HUES48 (cell line): ENCODE data around the gene SUSD3.

Experiments used
- H3K27ac ChIP-seq: one replicate; pipeline ENCODE4 v1.7.0; 2013; ENCODE audit warnings: low read depth, low read length, inconsistent platforms
- H3K27me3 ChIP-seq: 2 replicates; pipeline ENCODE4 v1.6.1; 2013; ENCODE audit warnings: mild to moderate bottlenecking, low read length; ENCODE audit not compliant: control insufficient read depth, insufficient read depth
- H3K36me3 ChIP-seq: 2 replicates; pipeline ENCODE4 v1.6.1; 2013; ENCODE audit warnings: low read length; ENCODE audit not compliant: control insufficient read depth, insufficient read depth
- H3K4me1 ChIP-seq: 2 replicates; pipeline ENCODE4 v1.6.1; 2013; ENCODE audit warnings: mild to moderate bottlenecking, low read length; ENCODE audit not compliant: control insufficient read depth, insufficient read depth
- H3K4me3 ChIP-seq: 2 replicates; pipeline ENCODE4 v1.5.1; 2013; ENCODE audit warnings: mild to moderate bottlenecking, low read depth, low read length
- H3K9ac ChIP-seq: 2 replicates; pipeline ENCODE4 v1.6.1; 2013; ENCODE audit warnings: mild to moderate bottlenecking, low read depth, low read length, moderate library complexity
- H3K9me3 ChIP-seq: 2 replicates; pipeline ENCODE4 v1.6.1; 2013; ENCODE audit warnings: low read length; ENCODE audit not compliant: control insufficient read depth, insufficient read depth

SUSD3 gene

DNA sequence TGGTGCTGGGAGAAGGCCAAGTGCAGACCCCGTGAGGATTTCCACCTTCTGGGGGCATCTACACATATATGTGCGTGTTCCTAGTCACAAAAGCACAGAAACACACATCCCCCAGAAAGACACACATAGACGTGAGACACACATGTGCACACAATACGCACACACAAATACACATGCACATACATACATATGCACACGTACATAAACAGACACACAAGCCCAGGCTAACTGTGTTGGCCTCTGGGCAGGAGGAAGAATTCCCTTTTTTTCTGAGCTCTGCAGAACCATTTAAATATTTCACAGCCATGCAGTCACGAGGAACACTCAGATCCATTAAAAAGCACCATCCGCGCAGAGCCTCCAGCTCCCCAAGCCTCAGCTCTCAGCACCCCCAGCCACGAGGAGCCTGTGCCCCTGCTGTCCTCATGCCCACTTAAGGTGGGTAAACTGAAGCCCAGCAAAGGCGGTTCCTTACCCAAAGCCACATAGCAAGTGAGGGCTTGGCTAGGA lies 70.3 kb downstream of the SUSD3 start:
- Histone ChIP-seq H3K36me3 (peaks cover 10% of the 10 kb centered on the region), H3K4me3 (no peak overlapping the region), H3K4me1 (peaks cover 20% of the 10 kb centered on the region), H3K9me3 (no peaks in the 10 kb centered on the region), H3K9ac (no peak overlapping the region), H3K27ac (no peak overlapping the region), H3K27me3 (no peaks in the 10 kb centered on the region)

DNA sequence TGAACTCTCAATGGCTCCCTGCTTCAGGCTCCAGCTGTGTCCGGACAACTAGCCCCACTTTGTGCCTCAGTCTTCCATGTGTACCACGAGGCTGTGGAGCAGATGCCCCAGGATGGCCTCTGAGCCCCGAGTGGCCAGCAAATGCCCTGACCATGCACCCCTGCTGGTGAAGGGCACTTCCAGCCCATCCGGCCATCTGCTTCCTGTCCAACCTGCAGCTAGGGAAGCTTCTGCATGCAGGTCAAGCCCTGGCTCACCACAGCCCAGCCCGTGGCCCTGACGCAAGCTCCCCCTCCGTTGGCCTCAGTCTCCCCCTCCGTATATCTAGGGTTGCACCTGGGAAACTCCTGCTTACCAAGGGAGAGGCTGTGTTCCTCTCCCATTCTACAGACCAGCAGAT lies 70.8 kb downstream of the SUSD3 start:
- Histone ChIP-seq H3K9ac (no peak overlapping the region), H3K4me3 (no peak overlapping the region), H3K27ac (no peak overlapping the region), H3K9me3 (no peaks in the 10 kb centered on the region), H3K27me3 (no peaks in the 10 kb centered on the region; the same call in 1 of the 2 replicates), H3K36me3 (peaks cover 10% of the 10 kb centered on the region), H3K4me1 (peaks cover 20% of the 10 kb centered on the region)

DNA sequence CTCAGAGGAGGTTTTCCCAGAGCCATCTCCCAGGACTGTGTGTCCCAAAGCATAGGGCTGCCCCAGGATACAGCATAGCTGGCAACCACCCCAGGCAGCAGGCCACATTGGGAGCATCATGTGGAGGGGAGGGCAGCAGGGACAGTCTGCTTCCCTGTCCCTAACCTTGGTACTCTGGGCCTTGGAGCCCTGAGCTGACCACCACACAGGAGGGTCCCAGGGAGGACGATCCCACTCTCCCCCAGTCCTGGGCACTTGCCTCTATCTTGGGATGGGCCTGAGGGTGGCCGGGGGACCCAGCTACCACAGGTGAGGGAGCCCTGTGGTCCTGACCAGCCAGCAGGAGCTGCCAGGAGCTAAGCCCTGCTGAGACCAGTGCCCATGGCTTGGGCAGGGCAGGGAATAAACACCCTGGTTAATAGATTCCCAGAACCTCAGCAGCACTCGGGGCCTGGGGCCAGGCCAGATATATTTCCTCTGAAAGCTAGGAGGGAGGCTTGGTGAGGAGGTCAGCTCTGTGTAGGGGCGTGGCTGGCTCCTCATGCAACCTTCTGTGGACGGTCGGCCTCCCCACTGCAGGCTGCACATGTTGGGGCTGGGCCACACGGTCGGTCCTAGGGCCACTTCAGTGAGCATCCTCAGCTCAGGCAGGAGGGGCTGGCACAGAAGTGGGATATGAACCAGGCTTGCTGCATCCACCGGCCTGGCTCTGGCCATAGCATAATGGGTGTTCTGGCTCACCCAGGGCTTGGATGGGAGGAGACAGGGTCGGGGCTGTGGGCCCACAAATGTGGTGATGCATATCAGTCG lies 71.4 kb downstream of the SUSD3 start:
- Histone ChIP-seq H3K9ac (no peak overlapping the region), H3K27ac (no peak overlapping the region), H3K9me3 (no peaks in the 10 kb centered on the region), H3K4me1 (peaks cover 24% of the 10 kb centered on the region), H3K36me3 (peaks cover 6% of the 10 kb centered on the region; the same call in 1 of the 2 replicates), H3K4me3 (no peak overlapping the region), H3K27me3 (peaks cover 6% of the 10 kb centered on the region)

DNA sequence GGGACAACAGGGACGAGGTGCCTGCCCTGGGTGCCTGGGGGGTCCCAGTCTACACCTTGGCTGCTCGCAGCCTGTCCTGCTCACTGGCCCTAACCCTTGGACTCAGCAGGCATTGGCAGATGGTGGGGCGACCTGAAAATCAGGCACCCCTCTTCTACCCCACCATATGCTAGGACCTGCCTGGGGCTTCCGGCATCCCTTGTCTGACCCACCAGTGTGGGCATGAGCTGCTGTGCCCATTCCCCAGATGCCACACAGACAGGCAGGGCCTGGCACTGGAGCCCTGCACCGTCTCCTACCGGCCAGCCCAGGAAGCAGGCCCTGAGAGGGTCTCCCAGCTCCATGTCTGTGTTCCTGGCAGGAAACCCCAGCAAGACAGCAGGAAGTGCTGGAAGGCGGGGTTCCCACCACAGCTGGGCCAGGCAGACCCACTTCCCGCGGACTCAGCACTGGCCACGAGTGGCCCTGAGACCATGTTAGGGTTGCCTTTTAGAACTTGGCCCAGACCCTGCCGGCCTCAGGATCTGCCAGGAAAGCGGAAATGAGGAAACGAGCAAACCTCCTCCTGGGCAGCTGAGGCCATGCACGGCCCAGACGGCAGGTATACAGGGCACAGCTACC lies 72.5 kb downstream of the SUSD3 start:
- Histone ChIP-seq H3K27me3 (peaks cover 13% of the 10 kb centered on the region), H3K4me3 (no peak overlapping the region), H3K27ac (no peak overlapping the region), H3K4me1 (peaks cover 25% of the 10 kb centered on the region), H3K36me3 (no peaks in the 10 kb centered on the region), H3K9me3 (no peaks in the 10 kb centered on the region), H3K9ac (no peak overlapping the region)

DNA sequence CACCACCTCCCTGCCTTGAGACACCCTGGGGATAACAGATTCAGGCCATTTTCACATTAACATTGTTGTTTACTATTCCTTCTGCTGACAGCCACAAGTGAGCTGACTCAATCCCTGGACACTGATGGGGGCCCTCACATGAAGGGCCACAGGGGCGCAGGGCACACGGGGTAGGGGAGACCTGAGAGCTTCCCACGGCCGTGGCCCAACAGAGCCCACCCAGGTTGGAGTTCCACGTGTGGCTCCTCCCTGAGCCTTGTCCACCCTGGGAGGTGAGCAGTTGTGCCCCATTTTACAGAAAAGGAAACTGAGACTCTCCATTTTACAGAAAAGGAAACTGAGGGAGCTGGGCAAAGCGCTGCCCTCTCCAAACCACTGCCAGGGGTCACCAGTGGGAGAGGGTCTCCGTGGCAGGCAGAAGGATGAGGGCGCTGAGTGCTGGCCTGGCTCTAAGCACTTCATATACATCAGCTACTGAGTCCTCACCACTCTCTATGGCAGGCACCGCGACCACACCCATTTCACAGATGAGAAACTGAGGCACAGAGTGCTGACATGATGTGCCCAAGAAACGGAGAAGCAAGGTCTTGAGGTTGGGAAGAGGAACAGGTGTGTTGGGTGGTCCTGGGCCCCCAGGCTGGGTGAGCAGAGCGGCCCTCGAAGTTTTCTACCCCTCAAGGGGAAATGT lies 73.2 kb downstream of the SUSD3 start:
- no peaks in the 10 kb centered on the region for H3K36me3 ChIP-seq
- no peak overlapping the region for H3K27ac ChIP-seq
- H3K9ac ChIP-seq: no peak overlapping the region

DNA sequence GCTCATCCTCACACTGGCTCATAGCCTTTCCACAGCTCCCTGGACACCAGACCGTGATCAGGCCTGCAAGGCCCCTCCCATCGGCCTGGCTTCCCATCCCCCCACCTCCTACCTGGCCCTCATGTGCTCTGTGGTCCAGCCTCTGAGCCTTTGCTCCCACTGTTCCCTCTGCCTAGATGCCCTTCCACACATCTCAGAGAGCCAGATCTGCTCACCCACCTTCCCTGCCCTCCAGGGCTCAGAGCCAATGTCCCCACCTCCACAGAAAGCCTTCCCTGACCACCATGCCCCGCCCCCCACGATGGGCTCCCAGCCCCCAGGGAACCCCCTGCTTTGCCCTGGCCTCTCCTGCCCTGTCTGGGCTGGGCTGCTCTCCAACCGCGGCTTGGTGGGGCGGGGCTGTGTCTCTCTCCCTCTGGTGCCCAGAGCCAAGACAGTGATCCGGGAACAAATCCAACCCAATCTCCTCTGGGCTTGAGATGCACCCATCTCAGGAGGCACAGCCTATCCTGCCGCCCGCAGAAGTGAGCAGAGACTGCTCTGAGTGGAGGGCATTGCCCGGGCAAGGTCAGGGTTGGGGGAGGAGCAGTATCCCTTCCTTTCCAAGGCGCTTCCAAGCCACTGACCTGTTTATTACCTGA lies 73.9 kb downstream of the SUSD3 start:
- Histone ChIP-seq H3K9ac (no peak overlapping the region), H3K9me3 (no peaks in the 10 kb centered on the region), H3K4me1 (peaks cover 16% of the 10 kb centered on the region), H3K27ac (no peak overlapping the region), H3K36me3 (no peaks in the 10 kb centered on the region), H3K27me3 (peaks cover 13% of the 10 kb centered on the region), H3K4me3 (no peak overlapping the region)

More for the DNA sequence above, 73.2 kb downstream of the SUSD3 start:
- Histone ChIP-seq H3K9me3 (no peaks in the 10 kb centered on the region), H3K4me1 (peaks cover 23% of the 10 kb centered on the region), H3K4me3 (no peak overlapping the region), H3K27me3 (peaks cover 13% of the 10 kb centered on the region)

DNA sequence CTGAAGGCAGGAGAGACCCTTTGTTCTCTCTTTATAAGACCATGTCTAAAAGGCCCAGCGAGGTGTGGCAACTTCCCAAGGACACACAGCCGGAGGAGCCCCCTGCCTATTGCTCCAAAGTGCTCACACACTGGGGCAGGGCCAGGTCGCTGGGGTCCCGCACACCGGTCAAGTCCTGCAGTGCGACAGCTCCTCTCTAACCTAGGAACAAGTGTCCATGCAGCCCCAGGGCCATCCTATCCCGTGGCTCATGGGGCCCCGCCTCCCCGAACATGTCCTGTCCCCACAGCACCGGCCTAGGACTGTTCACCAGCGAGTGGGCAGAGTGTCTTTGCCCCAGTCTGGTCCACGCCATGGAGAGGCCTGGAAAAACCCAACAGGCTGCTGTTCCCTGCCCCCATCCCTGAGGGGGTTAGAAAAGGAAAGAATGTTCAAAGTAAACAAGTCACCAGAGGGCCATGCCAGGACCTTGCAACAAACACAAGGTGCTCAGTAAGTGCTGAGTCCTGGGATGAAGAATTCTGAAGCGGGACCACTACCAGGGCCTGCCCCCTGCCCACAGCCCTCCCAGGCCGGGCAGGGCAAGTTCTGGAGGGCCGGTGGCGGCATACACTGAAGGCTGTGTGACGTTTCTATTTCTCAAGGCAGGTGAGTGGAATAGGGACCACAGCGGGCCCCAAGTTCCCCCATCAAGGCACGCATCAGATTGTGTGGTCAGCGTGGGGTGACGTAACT lies 74.6 kb downstream of the SUSD3 start:
- Histone ChIP-seq H3K9me3 (no peaks in the 10 kb centered on the region), H3K4me3 (peak overlapping the region; percentile 86), H3K27ac (peak overlapping the region; percentile 66), H3K4me1 (peaks cover 15% of the 10 kb centered on the region), H3K36me3 (no peaks in the 10 kb centered on the region), H3K27me3 (peaks cover 13% of the 10 kb centered on the region), H3K9ac (peak overlapping the region; percentile 67; the same call in 1 of the 2 replicates)

DNA sequence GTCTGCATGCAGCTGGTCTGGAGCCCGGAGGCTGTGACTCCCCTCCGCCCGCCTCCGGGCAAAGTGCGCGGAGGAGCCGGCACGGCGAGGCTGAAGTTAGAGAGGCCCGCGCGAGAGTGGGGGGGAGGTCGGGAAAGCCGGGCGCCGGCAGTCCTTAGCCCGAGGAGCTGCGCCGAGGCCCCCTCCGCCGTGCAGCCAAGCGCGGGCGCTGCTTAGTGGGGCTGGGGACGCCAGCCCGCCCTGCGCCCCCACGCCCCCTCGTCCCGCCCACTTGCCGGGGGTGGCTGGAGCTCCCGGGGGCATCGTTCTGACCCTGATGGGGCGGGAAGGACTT lies 75.1 kb downstream of the SUSD3 start:
- H3K9ac ChIP-seq: peak overlapping the region; percentile 67; the same call in 1 of the 2 replicates
- H3K4me1 ChIP-seq: peaks cover 15% of the 10 kb centered on the region
- H3K27ac ChIP-seq: peak overlapping the region; percentile 66
- peaks cover 13% of the 10 kb centered on the region for H3K27me3 ChIP-seq
- no peaks in the 10 kb centered on the region for H3K36me3 ChIP-seq
- peak overlapping the region; percentile 86 for H3K4me3 ChIP-seq
- H3K9me3 ChIP-seq: no peaks in the 10 kb centered on the region

DNA sequence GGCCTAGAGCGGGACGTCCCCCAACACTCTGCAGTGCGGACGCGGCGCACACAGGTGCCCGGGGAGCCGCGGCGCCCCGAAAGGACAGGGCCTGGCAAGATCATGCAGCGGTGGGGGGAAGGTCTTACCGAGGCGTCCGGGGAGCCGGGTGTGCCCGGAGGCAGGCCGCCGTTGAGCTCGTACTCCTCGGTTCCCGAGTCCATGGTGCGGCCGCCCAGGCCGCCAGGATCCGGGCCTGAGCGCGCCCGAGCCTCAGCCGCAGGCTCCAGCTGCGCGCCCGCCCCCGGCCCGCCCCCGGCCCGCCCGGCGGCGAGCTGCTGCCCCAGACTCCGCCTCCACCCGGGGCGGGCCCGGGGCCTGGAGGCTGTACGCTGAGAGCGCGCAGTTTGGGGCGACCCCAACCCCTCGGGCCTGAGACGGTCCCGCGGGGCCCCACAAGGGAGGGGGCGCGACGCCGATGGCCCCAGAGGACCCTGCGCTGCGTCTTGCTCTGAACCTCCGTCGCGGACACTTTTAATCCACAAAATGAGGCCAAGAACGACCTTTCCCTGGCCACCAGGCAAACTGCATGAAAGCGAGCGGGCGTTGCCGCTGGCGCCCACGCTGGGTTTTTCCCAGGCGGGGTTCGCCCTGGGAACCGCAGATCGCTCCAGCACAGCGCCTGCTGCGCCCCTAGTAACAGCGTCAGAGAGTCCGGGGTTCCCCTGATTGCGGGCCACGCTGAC lies 75.7 kb downstream of the SUSD3 start, which contains the start of gene NINJ1:
Gene NINJ1 (minus strand): TSS at position 237 of the 725 bp plus-strand sequence. CDS start 34 bp downstream, at position 203.
- Histone ChIP-seq H3K9ac (peak within 1 kb of the TSS; percentile 67; the same call in 1 of the 2 replicates), H3K4me1 (peaks cover 15% of the 10 kb centered on the region), H3K27ac (peak within 1 kb of the TSS; percentile 66), H3K36me3 (no peaks in the 10 kb centered on the region), H3K27me3 (peaks cover 13% of the 10 kb centered on the region), H3K9me3 (no peaks in the 10 kb centered on the region), H3K4me3 (peak within 1 kb of the TSS; percentile 86)
